GM18511 (cell line): ENCODE data around the gene OTUB1.

Source experiments
- ATAC-seq: cut with Tn5 transposase; IDR thresholded peaks from one replicate; pipeline ENCODE4 v1.9.1; 2021; ENCODE audit warnings: mild to moderate bottlenecking, moderate library complexity; ENCODE audit not compliant: unreplicated experiment

OTUB1 gene

GRCh38 chr11:64003807-64004589 lies 17.8 kb downstream of the OTUB1 start:
- ATAC-seq: no peak

- no peak for ATAC-seq
Observed at GRCh38 chr11:64004590-64004984, 18.3 kb downstream of the OTUB1 start.

DNA sequence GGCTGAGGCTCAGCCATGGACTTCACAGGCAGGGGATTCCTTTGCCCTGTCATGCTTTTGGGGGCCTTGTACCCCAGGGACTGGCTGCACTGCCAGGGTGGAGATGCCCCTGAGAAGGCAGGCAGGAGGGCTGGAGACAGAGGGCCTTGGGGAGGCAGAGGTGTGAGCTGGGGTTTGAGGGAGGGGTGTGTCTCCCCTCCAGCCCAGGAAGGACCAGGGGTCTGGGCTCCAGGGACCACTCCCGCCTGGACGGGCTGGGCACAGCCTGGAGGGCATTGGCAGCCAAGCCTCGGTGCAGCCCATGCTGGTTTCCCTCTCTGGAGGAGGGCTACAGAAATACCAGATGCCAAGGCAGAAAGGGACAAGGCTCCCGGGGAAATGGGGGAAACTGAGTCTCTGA lies 19.5 kb downstream of the OTUB1 start:
- no peak for ATAC-seq

- no peak for ATAC-seq
Observed at GRCh38 chr11:64006398-64006797, 20.2 kb downstream of the OTUB1 start.

DNA sequence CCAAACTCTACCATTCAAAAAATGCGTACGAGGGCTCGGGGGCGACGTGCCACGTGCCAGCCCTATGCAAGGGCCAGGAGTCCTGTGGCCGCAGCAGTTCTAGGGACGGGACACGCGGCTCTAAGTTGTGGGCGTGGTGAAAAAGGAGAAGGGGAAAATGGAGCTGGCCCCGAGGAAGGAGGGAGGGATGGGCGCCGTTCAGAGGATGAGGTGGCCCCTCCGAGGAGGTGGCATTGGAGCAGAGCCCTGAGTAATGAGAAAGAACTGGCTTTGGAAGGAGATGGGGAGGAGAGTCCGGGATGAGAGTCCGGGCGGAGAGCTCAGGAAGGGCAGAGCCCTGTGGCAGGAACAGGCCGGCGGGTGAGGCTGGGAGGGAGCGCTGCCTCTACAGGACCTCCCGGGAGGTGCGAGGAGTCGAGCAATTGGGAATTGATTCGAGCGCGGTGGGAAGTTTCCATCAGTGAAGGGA lies 21.0 kb downstream of the OTUB1 start:
- ATAC-seq: no peak

DNA sequence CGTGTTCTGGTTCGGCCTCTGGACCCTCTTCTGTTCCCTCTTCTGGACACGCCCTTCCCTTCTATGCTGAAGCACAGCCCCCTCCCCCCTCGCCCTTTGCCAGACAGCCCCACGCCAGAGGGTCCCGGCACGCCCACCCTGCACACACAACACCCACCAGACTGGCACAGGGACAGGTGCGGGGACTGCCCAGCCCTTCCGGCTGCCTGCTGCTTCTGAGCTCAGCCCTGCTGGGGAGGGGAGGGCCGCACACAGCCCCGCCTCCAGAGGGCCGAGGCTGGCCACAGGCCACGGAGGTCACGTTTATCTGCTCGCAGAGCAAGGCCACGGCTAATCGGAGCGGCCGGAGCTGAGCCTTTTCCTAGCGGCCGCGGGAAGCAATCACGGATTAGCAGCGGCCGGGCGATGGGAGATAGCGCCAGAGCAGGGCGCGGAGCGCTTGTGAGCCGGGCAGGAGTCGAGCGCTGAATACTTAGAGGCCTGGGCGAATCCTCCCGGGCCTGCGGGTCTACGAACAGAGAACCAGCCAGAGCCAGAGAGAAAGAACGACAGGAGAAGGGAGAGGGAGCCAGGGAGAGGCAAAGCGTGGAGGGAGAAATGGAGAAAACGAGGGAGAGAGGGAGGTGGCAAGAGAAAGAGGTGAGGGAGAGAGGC lies 21.5 kb downstream of the OTUB1 start:
- ATAC-seq: no peak

DNA sequence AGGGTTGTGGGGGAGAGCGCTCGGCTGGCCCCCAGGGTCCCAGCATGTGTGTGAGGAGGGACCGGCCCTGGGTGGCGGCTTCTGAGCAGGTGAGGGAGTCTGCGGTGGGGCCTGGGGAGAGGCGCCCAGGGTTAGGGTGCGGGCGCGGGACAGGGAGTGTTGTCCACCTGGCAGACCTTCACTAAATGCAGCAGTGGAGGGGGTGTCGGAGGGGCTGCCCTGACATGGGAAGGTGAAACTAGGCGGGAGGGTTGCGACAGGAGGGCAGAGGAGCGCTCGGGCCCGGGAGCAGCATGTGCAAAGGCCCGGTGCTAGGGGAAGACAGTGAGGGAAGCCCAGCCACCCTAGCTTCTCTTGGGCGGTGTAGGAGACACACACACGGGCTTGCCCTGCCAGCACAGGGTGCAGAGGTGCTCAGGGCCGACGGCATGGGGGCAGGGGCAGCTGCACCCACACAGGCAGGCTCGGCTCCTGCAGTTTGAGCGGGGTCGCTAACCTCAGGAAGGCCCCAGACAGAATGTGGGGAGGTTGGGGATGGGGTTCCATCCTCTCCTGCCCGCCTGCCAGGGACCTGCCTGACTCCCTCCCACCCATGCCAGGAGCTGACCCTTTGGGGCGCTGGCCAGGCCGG lies 22.2 kb downstream of the OTUB1 start:
- ATAC-seq: no peak

- no peak for ATAC-seq
Observed at GRCh38 chr11:64008914-64009633, 22.8 kb downstream of the OTUB1 start.

DNA sequence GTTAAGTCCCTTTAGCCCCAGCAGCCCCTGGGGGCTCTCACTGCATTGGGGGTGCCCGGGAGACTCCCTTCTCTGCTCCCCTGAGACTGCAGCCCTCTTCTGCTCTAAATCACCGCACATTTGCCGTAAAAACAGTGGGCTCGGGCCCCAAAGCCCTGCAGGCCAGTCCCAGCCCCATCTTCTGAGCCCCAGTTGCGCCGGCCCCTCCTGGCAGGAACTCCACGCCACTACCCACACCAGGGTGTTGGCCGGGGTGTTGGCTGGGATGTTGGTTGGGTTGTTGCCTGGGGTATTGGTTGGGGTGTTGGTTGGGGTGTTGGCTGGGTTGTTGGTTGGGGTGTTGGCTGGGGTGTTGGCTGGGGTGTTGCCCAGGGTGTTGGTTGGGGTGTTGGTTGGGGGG lies 23.5 kb downstream of the OTUB1 start:
- ATAC-seq: no peak

DNA sequence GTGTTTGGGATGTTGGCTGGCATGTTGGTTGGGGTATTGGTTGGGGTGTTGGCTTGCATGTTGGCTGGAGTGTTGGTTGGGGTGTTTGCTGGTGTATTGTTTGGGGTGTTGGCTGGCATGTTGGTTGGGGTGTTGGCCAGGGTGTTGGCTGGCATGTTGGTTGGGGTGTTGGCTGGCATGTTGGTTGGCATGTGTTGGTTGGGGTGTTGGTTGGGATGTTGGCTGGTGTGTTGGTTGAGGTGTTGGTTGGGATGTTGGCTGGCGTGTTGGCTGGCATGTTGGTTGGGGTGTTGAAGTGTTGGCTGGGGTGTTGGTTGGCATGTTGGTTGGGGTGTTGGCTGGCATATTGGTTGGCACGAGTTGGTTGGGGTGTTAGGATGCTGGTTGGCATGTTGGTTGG lies 24.5 kb downstream of the OTUB1 start:
- no peak for ATAC-seq

DNA sequence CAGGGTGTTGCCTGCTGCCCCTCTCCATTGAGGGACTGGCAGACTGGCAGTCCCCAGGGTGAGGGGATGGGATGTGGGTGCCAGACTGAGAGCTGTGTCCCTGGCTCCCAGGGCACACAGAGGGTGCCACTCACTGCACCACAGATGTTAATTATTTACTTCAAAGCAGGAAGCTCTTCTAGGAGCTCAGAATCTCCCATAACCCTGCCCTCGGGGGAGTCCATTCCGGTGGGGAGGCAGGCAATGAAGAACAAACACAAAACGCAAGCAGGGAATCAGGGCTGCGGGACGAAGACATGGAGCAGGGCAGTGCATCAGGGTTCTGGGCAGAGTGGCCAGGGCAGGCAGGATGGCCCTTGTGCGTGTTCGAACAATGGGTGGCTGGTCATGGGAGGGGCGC lies 25.1 kb downstream of the OTUB1 start:
- ATAC-seq: no peak

DNA sequence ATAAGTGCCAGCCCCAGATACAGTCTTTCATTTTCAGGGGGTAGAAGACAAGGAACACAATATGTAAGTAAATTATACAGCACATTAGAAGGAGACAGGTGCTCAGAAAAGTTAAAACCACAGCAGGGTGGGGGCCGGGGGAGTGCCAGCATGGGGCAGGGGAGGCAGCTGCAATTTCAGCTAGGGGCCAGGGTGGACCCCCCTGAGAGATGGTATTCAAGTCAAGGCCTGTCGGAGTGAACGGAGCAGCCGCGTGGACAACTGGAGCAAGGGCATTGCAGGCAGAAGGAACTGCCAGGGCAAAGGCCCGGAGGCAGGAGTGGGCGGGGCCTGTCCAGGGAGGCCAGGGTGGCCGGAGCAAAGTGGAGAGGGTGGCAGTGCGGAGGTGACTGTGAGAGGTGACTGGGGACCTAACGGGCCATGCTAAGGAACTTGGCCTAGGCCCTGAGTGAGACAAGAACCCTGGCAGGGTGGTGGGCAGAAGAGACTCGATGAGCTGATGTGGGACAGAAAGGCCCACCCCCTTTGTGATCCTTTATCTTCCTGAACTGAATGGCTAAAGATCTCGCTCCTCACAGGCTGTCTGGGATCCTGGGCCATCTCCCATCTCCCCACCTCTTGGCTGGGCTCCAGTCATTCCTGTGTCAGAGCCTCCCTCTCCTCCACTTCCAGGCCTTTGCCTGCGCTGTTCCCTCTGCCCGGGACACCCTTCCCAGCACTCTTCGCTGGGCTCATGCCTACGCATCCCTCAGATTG lies 27.1 kb downstream of the OTUB1 start:
- no peak for ATAC-seq

- no peak for ATAC-seq
Observed at GRCh38 chr11:64014356-64014755, 28.1 kb downstream of the OTUB1 start.

GRCh38 chr11:64015510-64015909 lies 29.3 kb downstream of the OTUB1 start:
- no peak for ATAC-seq

DNA sequence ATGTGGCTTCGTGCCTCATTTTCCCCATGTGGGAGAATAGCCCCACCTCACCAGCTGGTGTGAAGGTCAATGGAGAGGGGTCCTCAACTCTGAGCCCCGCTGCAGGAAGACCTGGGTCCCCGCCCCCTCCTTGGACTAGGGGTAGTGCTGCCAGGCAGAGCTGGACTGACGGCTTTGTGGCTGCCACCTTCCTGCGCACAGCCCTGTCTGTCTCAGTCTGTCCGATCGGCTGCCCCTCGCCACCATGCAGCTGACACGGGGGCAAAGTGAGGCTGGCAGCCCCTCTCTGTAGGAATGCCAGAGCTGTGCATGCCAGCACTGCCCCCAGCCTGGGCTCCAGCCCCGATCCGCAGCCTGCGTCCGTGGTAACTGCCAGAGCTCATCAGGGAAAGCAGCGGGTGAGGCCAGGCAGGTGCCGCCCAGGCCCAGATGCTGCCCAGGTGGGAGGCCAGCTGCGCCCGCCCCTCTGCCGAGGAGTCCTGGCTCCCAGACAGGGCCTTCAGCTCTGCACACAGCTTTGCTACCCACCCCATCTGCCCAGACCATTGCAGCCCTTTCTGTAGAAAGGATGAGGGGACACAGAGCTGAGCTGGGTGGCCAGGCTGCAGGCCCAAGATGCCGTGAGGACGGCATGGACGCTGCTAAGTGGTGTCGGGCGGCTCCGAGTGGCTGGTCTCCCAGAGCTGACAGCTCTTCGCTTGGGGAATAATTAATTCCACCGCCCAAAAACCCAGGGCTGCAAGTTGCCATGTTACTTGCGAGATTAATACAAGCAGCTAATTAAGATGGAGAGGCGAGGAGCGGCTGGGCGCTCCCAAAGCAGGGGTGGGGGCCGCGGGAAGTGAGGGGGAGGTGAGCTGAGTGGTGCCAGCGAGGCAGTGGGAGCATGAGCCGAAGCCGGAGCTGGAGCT lies 30.0 kb downstream of the OTUB1 start:
- no peak for ATAC-seq

DNA sequence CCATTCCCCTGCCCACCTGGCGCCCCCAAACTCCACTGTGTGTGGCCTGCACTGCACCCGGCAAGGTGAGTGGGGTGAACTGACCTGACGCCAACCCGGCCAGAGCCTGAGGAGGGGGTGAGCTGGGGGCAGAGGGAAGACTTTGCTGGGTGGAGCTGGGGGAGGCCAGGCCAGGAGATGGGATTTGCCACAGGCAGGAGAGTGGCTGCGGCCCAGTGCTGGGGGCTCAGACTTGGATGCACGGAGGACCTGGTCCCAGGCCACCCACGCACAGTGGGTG lies 31.6 kb downstream of the OTUB1 start:
- no peak for ATAC-seq

DNA sequence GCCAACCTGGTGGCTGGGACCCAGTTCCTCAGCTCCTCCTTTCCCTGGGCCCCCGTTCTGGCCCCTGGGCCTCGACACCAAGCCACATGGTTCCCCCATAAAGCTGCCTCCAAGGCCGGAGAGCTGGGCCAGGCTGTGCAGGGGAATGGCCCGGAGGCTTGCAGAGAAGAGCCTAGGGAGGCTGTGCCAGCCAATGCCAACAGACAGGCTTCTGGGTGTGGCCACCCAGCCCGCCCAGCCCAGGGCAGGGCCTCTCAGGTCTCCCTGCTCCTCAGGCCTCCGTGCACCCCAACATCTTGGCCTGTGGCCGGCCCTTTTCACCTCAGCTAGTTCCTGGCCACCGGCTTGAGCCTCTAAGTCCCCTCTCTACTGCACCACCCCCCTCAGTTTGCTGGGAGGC lies 32.1 kb downstream of the OTUB1 start:
- ATAC-seq: no peak

DNA sequence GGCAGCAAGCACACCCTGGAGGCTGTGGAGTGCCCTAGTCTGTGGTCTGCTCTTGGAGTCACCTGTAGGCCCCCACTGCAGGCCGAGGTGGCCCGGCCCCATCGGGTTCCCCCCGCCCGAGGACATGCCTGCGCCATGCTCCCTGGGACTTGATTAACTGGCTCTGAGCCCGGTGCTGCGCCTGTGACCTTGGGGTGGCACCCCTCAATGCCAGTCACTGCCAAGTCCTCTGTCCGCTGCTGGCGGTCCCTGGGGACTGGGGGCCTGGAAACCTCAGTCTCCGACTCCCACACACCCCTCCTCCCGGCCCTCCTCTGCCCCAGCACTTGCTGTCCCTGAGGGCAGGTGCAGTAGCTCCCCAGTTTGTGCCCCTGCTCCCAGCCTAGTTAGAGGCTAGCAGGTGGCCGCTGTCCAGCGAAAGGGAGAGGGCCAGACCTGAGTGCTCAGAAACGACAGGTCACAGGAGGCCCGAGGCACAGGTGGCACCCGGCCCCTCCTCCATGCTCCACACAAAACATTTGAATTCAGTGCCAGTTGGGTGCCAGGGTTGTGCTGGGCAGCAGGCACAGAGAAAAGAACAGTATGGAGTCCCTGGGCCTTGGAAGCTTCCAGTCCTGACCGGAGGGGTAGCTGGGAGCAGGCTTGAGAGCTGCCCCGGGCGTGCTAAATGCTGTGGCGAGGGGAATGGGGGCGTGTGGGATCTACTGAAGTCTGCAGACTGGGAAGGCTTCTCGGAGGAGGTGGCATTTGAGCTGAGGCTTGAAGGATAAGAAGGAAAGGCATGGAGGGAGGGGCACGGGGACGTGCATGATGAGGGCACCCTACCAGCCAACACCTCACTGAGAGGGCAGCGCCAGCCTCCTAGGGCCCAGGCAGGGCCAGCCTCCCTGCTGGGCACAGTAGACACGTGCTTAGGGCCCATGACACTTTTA lies 33.1 kb downstream of the OTUB1 start:
- no peak for ATAC-seq
